ENCODE results near the gene HIBCH. TPM values are rescaled to one million over a fixed set of nuclear protein-coding genes. Genes with fewer than 3 reads are reported as not detected.

Gene HIBCH
- total and polyA plus RNA-seq, 2 donors (not counting 3 experiments of a cell fraction or from before 2014, with no cell fraction given): 6.4 to 24.7 TPM

DNA sequence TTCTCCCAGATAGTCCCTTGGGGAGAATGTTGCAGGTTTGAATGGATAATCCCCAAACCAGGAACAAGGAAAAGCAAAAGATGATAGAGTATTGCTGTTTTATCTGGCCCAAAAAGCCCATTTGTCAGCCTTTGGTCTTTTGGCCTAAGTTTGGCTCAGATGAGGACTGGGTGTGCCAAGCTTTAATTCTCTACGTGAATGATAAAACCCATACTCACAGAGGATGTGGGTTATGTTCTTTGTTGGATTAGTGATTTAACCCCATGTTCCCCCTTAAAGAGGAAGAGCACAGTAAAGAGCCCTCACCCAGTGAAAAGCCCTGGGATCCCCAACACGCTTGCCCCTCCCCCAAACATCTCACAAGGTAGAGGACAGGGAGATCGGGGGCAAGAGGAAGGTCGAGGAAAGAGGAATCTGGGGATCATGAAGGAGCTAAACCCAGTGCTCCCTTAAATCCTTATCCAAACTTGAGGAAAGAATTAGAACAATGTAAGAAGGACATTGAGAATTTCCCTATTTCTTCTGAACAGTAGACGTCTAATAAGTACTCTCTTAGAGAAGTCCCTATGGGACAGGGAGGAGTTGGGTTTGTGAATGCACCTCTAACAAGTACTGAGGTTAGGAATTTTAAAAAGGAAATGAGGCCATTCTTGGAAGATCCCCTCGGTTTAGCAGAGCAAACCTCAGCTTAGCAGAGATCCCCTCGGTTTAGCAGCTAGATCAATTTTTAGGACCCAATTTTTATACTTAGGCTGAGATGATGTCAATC, 105.0 kb downstream of the HIBCH start:
- H3K4me3 ChIP-seq (replicated peaks in 1 of 3; ENCODE audit: insufficient read depth in 1 of 3, low read depth in 1 of 3, low read length in 3 of 3): no peak overlapping the region
- no peaks in the 10 kb centered on the region for H3K27me3 ChIP-seq (ENCODE audit: control insufficient read depth in 2 of 2, insufficient read depth in 2 of 2, low read length in 2 of 2)
- H3K36me3 ChIP-seq (ENCODE audit: control insufficient read depth in 2 of 2, extremely low read depth in 1 of 2, insufficient read depth in 2 of 2, low read length in 2 of 2): peaks cover 0 to 2% of the 10 kb centered on the region in 2 experiments
- FAIRE-seq (no peak), DNase-seq (ENCODE audit: low read depth, low spot score) (no peak)
- no peaks in the 10 kb centered on the region for H3K79me2 ChIP-seq (ENCODE audit: control insufficient read depth, insufficient read depth, low read length)
- CTCF ChIA-PET: no interaction called here
- POLR2A ChIA-PET: no interaction called here
- no peak overlapping the region for H3K9ac ChIP-seq (replicated peaks; ENCODE audit: extremely low read depth, insufficient read depth, low read length)
- H3K4me2 ChIP-seq (ENCODE audit: insufficient read depth, low read length): no peak overlapping the region
- H3K4me1 ChIP-seq (ENCODE audit: control insufficient read depth, extremely low read depth, insufficient read depth, low read length): peaks cover 2% of the 10 kb centered on the region
- dilution Hi-C loops (cut with MboI; ENCODE audit: extremely low pct_ligation_motif_present, low sequenced_read_pairs): no loop called here
- no peak for TF ChIP-seq JUN (IDR thresholded peaks at IDR 0.05; ENCODE audit: borderline replicate concordance, insufficient read depth, insufficient read length, low read depth)
- no peak overlapping the region for H2AFZ ChIP-seq (ENCODE audit: low read depth, low read length)
- H4K20me1 ChIP-seq (replicated peaks; ENCODE audit: control insufficient read depth, extremely low read depth, insufficient read depth, low read length): no peaks in the 10 kb centered on the region
- BruUV-seq (replicated peaks): no TSS peak
- H3K9me3 ChIP-seq (replicated peaks; ENCODE audit: control insufficient read depth, insufficient read depth, low read length): no peaks in the 10 kb centered on the region
- intact Hi-C loops (cut with micrococcal nuclease): no loop called here
- no peak overlapping the region for H3K27ac ChIP-seq (ENCODE audit: insufficient read depth, low read depth, low read length)
- H3K9me1 ChIP-seq (replicated peaks; ENCODE audit: control insufficient read depth, extremely low read depth, insufficient read depth, low read length): no peaks in the 10 kb centered on the region

- no peaks in the 10 kb centered on the region for H3K9me1 ChIP-seq (replicated peaks; ENCODE audit: control insufficient read depth, extremely low read depth, insufficient read depth, low read length)
- no peak overlapping the region for H3K9ac ChIP-seq (replicated peaks; ENCODE audit: extremely low read depth, insufficient read depth, low read length)
- ChIA-PET CTCF (no interaction called here), POLR2A (no interaction called here)
- no peaks in the 10 kb centered on the region for H3K4me1 ChIP-seq (ENCODE audit: control insufficient read depth, extremely low read depth, insufficient read depth, low read length)
- FAIRE-seq: no peak
- dilution Hi-C loops (cut with MboI; ENCODE audit: extremely low pct_ligation_motif_present, low sequenced_read_pairs) (no loop called here), intact Hi-C loops (cut with micrococcal nuclease) (no loop called here)
- no peak overlapping the region for H3K4me3 ChIP-seq (replicated peaks in 1 of 3; ENCODE audit: insufficient read depth in 1 of 3, low read depth in 1 of 3, low read length in 3 of 3)
- H3K4me2 ChIP-seq (ENCODE audit: insufficient read depth, low read length): no peak overlapping the region
- TF ChIP-seq EZH2 (IDR thresholded peaks at IDR 0.05; ENCODE audit: borderline replicate concordance, low read depth, low read length, severe bottlenecking): no peak
- TF ChIP-seq GATA2 (IDR thresholded peaks at IDR 0.05; ENCODE audit: insufficient read depth, insufficient read length, low read depth, low read length): no peak
- TF ChIP-seq, protein P1, sequence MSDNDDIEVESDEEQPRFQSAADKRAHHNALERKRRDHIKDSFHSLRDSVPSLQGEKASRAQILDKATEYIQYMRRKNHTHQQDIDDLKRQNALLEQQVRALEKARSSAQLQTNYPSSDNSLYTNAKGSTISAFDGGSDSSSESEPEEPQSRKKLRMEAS (IDR thresholded peaks at IDR 0.05; ENCODE audit: insufficient read depth, insufficient read length): no peak
- no peak for TF ChIP-seq POLR2A (IDR thresholded peaks at IDR 0.05; ENCODE audit: low read depth, low read length)
- no peak for TF ChIP-seq CTCF (IDR thresholded peaks at IDR 0.05; ENCODE audit: extremely low read depth in 1 of 2, insufficient read depth in 1 of 2, low read depth in 1 of 2, low read length in 2 of 2)
- TF ChIP-seq JUN (IDR thresholded peaks at IDR 0.05; ENCODE audit: borderline replicate concordance, insufficient read depth, insufficient read length, low read depth): no peak
- TF ChIP-seq MYC (IDR thresholded peaks at IDR 0.05; ENCODE audit: low read depth, low read length): no peak
- TF ChIP-seq POLR2AphosphoS5 (IDR thresholded peaks at IDR 0.05; ENCODE audit: insufficient read depth, low read depth, low read length): no peak
- no peak for TF ChIP-seq FOS (IDR thresholded peaks at IDR 0.05; ENCODE audit: borderline replicate concordance, insufficient read depth, low read length)
- peaks cover 0 to 2% of the 10 kb centered on the region in 2 experiments for H3K36me3 ChIP-seq (ENCODE audit: control insufficient read depth in 2 of 2, extremely low read depth in 1 of 2, insufficient read depth in 2 of 2, low read length in 2 of 2)
- no peaks in the 10 kb centered on the region for H3K27me3 ChIP-seq (ENCODE audit: control insufficient read depth in 2 of 2, insufficient read depth in 2 of 2, low read length in 2 of 2)
- H3K9me3 ChIP-seq (replicated peaks; ENCODE audit: control insufficient read depth, insufficient read depth, low read length): no peaks in the 10 kb centered on the region
- DNase-seq (ENCODE audit: low read depth, low spot score): no peak
- no peaks in the 10 kb centered on the region for H4K20me1 ChIP-seq (replicated peaks; ENCODE audit: control insufficient read depth, extremely low read depth, insufficient read depth, low read length)
- no peaks in the 10 kb centered on the region for H3K79me2 ChIP-seq (ENCODE audit: control insufficient read depth, insufficient read depth, low read length)
- no peak overlapping the region for H3K27ac ChIP-seq (ENCODE audit: insufficient read depth, low read depth, low read length)
- BruUV-seq (replicated peaks): no TSS peak
- H2AFZ ChIP-seq (ENCODE audit: low read depth, low read length): no peak overlapping the region
Observed at GRCh38 chr2:190213441-190214335, 105.9 kb downstream of the HIBCH start.
